ENCODE data around the gene ASL.
A peak's percentile ranks its signal among the peaks of the same experiment; 100 is the strongest.
"Not testable (repeated sequence)": the region's sequence is repeated elsewhere in the genome, so short reads cannot be mapped to it uniquely, and the experiment has no call there.

The ASL gene

DNA sequence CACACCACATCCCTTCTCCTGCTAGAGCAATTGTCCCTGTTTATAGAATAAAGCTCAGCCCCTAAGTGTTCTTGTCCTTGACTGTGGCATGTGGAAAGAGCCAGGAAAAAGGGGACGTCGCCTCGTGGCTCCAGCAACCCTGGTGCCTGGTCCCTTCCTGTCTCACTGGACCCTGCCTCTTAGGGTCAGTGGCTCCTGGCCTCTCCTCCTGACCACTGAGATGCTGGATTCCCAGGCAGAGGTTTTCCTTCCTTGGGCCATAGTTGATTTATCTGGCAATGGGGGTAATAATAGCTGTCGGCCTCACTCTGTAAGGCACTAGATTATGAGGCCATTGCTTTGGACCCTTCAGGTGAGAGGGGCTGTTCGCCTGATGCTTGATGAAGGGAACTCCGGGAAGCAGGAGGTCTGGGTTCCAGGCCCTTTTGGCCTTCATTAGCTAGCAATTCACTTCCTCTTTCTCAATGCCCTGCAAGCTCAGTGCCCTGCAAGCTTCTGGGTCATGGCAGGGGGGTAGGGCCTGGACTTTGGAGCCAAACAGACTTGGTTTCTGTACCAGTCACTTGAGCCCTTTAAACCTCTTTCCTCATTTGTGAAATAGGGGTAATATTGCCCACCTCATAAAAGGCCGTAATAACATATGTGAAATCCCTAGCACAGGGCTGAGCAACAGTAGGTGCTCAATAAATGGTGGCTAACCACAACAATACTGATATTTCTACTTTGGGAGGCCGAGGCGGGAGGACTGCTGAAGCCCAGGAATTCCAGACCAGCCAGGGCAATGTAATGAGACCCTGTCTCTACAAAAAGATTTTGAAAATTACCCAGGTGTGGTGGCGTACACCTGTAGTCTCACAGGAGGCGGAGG, 1.1 kb downstream of the ASL start:
- DNase-seq: no peak

DNA sequence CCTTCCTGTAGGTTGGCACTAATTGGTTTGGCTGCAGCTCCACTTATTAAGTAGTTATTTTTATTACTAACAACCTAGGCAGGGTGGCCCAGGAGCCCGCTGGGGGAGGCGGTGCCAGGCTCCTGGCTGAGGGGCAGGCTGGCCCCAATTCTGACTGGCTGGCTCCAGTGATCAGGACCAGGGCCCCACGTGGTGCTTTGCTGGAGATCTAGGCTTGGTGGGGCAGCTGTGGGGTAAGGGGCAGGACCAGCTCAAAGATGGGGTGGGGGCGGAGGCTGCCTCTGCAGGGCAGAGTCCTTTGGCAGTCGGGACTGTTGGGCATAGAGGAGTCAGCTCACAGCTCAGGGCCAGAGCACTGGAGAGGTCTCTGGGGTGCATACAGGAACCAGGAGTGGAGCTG, 2.4 kb downstream of the ASL start:
- no peak for DNase-seq

DNA sequence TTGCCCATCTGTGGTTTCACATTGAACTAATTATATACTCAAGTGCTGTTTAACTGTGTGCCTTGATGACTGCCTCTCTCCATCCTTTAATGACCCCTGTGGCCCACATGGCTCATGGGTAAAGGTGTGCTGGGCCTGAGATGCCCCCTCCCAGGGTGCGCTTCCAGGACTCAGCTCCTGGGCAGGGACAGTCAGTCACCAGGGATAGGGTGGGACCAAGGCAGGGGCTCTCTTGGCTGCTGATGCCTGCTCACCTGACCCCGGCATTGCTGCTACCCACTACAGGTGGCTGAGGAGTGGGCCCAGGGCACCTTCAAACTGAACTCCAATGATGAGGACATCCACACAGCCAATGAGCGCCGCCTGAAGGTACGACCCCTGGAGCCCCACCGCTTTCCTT, 6.5 kb downstream of the ASL start:
- DNase-seq: no peak

DNA sequence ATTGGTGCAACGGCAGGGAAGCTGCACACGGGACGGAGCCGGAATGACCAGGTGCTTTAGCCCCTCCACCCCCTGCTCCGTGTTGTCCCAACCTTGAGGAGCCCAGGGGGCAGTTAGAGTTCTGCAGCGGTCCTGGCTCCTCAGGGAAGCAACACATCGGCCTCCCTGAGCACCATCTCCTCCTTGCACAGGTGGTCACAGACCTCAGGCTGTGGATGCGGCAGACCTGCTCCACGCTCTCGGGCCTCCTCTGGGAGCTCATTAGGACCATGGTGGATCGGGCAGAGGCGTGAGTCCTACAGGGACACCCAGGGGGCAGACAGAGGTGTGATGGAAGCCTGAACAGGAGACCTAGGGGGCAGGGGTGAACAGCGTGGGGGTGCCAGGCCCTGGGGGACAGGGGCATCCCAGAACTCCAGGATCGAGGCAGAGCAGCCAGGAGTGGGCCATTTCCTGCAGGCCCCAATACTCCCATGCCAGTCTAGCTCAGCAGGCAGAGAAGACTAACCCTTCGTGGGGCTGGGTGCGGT, 7.3 kb downstream of the ASL start:
- DNase-seq: no peak

DNA sequence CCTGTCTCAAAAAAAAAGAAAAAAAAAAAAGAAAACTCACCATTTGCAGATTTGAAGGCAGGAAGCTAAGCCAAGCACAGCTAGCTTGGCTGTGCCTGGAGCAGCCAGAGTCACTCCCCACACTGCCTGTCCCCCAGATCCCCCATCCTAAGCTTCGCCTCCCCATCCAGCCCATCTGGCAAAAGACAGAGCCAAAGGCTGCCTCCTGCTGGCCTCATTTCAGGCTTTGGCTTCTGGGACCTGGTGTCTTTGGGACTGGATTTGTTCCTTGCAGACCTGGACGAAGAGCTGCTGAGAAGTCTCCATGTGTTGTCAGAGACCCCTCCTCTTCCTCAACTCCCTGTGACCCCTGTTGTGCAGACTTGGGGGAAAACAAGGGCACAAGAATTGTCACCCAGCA, 8.1 kb downstream of the ASL start:
- DNase-seq: no peak

DNA sequence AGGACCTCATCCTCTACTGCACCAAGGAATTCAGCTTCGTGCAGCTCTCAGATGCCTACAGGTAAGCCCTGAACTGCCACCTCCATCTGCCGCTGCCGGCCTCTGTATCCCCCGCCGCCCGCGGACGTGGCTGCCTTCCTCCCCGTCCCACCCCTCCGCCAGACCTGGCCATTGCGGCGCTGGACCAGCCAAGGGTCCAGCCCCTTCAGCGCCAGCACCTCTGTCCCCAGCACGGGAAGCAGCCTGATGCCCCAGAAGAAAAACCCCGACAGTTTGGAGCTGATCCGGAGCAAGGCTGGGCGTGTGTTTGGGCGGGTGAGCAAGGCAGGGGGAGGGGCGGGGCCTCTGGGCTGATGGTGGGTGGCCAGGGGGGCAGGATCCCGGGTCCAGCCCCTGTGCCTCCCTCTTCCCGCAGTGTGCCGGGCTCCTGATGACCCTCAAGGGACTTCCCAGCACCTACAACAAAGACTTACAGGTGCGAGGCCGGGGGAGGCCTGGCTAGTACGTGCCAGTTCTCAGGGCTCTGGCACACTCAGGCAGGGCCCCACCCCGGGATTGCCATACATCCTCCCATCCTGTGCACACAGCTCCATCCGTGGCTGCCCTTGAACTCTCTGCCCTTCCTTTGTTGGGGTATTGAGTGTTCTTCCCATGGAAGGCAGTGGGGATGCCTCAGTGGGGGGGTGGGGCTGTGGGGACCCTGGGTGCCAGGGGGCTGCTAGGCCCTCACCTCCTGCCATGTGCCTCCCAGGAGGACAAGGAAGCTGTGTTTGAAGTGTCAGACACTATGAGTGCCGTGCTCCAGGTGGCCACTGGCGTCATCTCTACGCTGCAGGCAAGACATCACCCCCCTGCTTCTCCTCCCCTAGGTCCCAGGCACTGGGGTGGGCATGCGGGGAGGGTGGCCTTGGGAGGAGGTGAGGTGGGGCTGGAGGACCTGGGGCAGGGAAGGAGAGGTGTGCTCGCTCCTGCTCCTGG, 13.5 kb downstream of the ASL start:
- DNase-seq: no peak

DNA sequence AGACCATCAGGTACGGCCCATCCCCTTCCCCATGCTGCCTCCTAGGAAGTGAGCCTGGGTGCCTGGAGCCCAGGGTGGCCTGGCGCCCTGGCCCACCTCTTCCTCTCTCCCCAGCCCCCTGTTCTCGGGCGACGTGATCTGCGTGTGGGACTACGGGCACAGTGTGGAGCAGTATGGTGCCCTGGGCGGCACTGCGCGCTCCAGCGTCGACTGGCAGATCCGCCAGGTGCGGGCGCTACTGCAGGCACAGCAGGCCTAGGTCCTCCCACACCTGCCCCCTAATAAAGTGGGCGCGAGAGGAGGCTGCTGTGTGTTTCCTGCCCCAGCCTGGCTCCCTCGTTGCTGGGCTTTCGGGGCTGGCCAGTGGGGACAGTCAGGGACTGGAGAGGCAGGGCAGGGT, 17.0 kb downstream of the ASL start:
- no peak for DNase-seq

DNA sequence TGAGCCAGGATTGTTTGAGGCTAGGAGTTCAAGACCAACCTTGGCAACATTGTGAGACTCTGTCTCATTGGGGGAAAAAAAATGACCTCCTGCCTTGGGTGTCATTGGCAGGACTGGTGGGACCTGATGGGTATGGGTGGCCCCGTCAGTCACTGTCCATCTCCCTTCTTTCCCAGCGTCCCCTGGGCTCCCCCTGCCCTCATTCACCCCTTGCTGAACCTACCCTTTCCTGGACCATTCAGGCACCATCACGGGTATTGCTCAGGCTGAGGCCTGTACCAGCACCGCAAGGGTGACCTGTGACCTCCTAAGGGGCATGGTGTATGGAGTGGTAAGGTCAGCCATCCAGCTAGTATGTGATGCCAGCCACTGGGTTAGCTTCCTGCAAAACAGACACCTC, 19.4 kb downstream of the ASL start:
- no peak for DNase-seq

DNA sequence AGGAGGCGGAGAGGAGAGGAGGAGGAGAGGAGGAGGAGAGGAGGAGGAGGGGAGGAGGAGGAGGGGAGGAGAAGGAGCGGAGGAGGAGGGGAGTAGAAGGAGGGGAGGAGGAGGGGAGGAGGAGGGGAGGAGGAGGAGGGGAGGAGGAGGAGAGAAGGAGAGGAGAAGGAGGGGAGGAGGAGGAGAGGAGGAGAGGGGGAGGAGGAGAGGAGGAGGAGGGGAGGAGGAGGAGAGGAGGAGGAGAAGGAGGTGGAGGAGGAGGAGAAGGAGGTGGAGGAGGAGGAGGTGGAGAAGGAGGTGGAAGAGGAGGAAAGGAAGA, 23.6 kb downstream of the ASL start:
- DNase-seq: no peak

DNA sequence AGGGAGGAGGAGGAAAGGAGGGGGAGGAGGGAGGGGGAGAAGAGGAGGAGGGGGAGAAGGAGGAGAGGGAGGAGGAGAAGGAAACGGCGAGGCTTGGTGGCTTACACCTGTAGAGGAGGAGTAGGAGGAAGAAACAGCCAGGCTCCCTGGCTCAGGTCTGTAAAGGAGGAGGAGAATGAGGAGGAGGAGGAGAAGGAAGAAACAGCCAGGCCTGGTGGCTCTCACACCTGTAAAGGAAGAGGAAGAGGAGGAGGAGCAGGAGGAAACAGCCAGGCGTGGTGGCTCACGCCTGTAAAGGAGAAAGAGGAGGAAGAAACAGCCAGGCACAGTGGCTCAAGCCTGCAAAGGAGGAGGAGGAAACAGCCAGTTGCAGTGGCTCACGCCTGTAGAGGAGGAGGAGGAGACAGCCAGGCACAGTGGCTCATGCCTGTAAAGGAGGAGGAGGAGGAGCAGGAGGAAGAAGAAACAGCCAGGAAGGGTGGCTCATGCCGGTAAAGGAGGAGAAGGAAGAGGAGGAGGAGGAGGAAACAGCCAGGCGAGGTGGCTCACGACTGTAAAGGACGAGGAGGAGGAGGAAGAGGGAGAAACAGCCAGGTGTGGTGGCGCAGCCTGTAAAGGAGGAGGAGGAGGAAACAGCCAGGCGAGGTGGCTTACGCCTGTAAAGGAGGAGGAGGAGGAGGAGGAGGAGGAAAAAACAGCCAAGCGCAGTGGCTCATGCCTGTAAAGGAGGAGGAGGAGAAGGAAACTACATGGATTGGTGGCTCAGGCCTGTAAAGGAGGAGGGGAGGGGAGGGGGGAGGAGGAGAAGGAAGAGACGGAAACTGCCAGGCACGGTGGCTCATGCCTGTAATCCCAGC, 24.2 kb downstream of the ASL start:
- DNase-seq: peak; percentile 12

DNA sequence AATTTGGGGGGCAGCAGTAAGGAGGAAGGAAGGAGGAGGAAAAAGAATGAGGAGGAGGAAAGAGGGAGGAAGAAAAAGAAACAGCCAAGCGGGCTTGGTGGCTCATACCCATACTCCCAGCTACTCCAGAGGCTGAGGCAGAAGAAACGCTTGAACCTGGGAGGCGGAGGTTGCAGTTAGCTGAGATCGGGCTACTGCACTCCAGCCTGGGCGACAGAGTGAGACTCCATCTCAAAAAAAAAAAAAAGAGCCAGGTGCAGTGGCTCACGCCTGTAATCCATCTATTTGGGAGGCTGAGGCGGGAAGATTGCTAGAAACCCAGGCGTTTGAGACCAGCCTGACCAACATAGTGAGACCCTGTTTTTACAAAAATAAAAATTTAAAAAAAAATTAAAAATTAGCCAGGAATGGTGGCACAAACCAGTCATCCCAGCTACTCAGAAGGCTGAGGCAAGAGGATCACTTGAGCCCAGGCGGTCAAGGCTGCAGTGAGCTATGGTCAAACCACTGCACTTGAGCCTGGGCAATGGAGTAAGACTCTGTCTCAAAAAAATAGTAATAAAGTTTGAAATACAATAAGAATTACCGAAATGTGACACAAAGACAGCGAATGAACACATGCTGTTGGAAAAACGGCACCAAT, 24.9 kb downstream of the ASL start:
- no peak for DNase-seq

DNA sequence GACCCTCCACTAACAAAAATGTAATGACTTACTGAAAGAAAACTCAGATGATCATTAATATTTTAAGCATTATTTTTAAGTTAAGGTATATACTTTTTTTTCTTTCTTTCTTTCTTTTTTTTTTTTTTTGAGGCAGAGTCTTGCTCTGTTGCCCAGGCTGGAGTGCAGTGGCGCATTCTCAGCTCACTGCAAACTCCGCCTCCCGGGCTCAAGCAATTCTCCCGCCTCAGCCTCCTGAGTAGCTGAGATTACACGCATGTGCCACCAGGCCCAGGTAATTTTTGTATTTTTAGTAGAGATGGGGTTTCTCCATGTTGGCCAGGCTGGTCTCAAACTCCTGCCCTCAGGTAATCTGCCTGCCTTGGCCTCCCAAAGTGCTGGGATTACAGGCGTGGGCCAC, 26.5 kb downstream of the ASL start:
- not testable (repeated sequence) for DNase-seq

DNA sequence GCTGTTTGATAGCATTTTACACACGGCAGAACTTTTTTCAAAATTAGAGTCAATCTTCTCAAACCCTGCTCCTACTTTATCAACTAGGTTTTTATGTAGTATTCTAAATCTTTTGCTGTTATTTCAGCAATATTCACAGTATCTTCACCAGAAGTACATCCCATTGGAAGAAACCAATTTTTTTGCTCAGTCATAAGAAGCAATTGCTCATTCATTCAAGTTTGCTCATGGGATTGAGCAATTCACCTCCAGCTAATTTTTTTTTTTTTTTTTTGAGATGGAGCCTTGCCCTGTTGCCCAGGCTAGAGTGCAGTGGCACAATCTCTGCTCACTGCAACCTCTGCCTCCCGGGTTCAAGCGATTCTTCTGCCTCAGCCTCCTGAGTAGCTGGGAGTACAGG, 28.4 kb downstream of the ASL start:
- not testable (repeated sequence) for DNase-seq

DNA sequence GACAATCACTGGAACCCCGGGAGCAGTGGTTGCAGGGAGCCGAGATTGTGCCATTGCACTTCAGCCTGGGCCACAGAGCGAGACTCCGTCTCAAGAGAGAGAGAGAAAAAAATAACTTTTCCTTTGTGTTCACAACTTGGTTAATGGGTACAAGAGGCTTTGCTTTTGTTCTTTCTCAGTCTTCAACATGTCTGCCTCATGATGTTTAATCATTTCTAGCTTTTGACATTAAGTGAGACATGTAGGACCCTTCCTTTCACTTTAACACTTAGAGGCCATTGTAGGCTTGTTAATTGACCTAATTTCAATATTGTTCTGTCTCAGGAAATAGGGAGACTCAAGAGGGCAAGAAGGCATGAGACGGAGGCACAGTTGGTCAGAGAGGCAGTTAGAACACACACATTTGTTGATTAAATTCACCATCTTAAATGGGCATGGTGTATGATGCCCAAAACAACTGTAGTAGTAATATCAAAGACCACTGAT, 29.7 kb downstream of the ASL start:
- DNase-seq: no peak

DNA sequence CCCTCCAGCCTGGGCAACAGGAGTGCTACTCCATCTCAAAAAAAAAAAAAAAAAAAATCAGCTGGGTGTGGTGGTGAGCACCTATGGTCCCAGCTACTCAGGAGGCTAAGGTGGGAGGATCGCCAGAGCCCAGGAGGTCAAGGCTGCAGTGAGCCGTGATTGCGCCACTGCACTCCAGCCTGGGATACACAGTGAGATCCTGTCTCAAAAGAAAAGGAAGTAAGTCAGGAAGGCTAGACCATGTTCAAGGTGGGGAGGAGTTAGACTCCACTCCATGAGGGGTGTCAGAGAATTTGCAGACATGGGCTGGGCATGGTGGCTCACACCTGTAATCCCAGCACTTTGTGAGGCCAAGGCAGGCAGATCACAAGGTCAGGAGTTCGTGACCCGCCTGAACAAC, 32.8 kb downstream of the ASL start:
- DNase-seq: not testable (repeated sequence)

DNA sequence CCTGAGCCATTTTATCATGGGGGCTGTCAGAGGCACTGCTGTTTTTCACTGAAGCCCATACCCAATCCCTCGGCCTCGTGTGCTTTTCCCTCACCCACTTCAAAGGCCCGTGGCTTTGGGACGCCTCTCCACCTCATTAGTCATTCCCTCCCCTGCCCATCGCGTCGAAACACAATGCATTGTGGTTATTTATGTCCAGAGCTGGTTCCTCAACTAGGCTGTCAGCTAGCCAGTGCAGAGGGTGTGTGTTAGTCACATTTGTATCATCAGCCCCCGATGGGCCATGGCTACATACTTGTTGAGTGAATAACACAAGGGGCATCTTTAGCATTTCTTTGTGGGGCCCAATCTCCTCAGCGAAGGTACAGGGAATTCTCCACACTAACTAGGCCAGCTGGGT, 35.2 kb downstream of the ASL start:
- no peak for DNase-seq

DNA sequence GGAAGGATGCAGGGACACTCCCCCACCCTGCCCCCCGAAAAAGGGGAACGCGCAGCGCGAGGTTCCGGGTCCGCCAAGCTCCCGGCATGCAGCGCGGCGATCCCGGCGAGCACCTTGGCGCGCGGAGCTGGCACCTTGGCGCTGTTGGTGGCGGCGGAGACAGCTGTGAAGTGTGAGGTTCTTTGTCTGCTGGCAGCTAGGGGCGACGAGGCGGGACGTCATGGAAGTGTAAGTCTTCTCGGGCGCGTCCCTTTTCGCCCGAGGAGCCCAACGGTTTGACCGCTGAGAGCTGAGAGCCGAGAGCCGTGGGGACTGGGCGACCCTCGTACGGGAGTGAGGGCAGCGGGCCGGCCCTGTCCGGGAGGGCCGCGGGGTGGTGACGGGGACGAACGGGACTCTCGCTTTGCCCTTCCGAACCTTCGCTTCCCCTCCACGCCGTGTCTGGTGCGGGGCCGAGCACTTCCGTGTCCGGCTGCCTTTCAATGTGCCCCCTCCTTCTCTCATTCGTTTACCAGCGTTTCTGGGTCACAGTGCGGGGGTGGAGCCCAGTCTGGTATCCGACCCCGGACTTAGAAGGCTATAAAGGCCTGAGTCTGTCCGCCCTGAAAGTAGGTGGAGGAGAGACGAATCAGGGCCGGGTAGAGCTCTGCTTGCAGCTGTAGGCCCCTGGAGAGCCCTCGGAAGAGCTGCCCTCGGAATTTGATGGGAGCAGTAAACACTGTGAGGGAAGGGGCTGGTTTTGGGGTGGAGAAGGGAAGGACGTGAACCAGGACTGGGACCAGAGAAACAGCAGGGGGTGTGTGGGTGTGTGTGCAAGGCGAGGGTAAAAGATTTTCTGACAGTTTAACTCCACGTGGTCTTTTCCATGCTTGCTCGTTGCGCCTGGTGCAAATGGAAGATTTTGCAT, 39.4 kb downstream of the ASL start, which contains the start of gene CRCP:
Gene CRCP, plus strand, starts transcription at position 105 of the 907 bp plus-strand sequence. Its CDS starts 116 bp downstream, at position 221.
- peak; percentile 76 for DNase-seq

DNA sequence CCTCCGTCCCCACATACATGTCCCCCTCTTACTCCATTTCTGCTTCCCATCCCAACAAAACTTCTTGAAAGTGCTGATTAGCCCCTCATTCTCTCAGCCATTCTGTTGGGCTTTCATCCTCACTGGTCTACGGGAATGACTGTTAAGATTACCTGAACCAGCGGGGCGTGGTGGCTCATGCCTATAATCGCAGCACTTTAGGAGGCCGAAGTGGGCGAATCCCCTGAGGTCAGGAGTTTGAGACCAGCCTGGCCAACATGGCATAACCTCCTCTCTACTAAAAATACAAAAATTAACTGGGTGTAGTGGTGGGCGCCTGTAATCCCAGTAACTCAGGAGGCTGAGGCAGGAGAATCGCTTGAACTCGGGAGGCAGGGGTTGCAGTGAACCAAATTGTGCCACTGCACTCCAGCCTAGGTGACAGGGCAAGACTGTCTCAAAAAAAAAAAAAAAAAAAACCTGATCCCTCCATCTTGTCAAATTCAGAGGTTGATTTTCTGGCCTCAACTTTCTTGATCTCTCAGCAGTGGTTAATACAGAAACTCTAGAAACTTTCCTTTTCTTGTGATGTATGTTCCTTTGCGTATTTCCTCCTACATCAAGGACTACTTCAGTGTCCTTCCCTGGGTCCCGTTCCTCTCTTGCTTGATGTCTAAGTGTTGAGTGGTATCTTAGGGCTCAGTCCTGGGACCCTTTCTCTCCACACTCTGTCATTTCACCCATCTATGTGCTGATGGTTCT, 41.2 kb downstream of the ASL start:
- DNase-seq: not testable (repeated sequence)

DNA sequence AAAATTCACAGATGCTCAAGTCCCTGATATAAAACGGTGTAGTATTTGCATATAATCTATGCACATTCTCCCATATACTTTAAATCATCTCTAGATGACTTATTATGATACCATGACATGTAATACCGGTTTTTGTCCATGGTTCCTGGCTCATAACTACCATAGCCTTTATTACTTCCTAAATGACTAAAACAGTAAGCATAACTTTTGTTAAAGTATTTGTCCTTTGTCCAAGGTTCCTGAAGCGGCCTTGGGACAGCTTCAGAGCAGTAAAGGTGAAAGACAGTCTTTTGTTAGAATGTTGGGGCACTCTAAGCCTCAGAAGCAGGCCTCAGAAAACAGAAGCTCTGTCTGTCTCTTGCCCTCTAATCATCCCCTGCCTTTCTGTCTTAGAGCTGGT, 43.0 kb downstream of the ASL start:
- DNase-seq: no peak

DNA sequence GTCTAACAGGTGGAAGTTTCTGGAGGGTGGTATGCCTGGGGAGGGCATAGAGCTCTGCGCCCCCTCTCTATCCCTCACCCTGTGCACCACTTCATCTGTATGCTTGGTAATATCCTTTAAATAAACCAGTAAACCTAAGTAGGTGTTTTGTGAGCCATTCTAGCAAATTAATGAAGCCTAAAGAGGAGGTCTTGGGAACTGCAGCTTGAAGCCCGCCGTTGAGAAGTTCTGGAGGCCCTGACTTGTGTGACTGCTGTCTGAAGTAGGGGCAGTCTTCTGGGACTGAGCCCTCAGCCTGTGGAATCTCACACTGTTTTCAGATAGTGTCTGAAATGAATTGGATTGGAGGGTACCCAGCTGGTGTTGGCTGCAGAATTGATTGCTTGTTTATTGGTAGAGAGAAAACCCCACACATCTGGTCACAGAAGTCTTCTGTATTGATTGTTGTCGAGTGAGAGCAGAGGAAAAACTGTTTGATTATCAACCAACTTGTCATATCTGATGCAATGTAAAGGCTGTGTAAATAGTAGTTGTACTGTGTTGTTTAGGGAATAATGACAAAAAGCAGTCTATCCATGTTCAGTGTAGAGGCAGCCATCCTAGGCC, 43.7 kb downstream of the ASL start:
- no peak for DNase-seq

All from activated effector memory CD4-positive, alpha-beta T cell treated with Interleukin-2 at 50 U/mL for 16 hours (primary cell).